ENCODE data around the gene RAET1L. TPM values are rescaled to one million over a fixed set of nuclear protein-coding genes. Genes with fewer than 3 reads are reported as not detected.

Gene RAET1L
- total and polyA plus RNA-seq, 2 of the 4 experiments (the other 2 are of a cell fraction) = not detected

DNA sequence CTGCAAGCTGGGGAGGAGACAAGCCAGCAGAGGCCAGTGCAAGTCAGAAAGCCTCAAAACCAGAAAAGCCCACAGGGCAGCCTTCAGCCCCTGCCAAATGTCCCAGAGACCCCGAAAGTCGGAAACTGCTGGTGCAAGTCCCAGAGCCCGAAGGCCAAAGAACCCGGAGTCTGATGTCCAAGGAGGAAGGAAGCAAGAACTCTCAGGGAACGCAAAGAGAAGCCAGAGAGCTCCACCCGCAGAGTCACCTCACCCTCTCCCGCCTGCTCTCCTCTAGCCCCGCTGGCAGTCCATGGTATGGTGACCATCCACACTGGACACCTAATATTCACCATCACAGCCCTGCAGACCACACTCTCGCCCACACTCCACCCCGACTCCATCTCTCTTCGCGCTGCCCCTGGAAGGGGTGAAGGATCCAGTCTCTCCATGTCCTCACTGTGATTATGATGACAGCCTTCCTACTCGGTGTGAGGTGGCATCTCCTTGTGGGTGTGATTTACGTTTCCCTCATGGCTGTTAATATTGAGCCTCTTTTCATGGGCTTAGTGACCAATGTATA, 33.0 kb upstream of the RAET1L start:
- no TSS peak for BruUV-seq (replicated peaks)
- Histone ChIP-seq H3K23ac (ENCODE audit: low read depth, low read length) (no peak overlapping the region), H3K4me1 (ENCODE audit: control insufficient read depth, insufficient read depth, low read length) (no peaks in the 10 kb centered on the region), H3K18ac (ENCODE audit: low read depth, low read length) (no peak overlapping the region), H3K4me3 (ENCODE audit: insufficient read depth, low read depth, low read length) (no peak overlapping the region), H2AK9ac (replicated peaks; ENCODE audit: low read depth, low read length, poor library complexity) (no peak overlapping the region), H3K9me3 (ENCODE audit: control insufficient read depth, insufficient read depth, low read length) (no peaks in the 10 kb centered on the region), H2AK5ac (ENCODE audit: low read depth, low read length) (no peak overlapping the region), H4K8ac (ENCODE audit: low read depth in 2 of 2, low read length in 2 of 2) (no peak overlapping the region), H4K91ac (ENCODE audit: insufficient read depth, low read depth, low read length) (no peak overlapping the region), H3K9ac (ENCODE audit: low read depth, low read length) (no peak overlapping the region), H3K14ac (replicated peaks; ENCODE audit: low read depth, low read length) (no peak overlapping the region), H3K36me3 (ENCODE audit: control insufficient read depth, insufficient read depth, low read length) (peaks cover 2% of the 10 kb centered on the region), H2BK5ac (ENCODE audit: low read depth, low read length, poor library complexity, severe bottlenecking) (no peak overlapping the region), H2BK120ac (ENCODE audit: low read depth, low read length) (no peak overlapping the region), H4K20me1 (ENCODE audit: insufficient read depth, low read length) (no peaks in the 10 kb centered on the region), H3K4ac (ENCODE audit: low read depth, low read length) (no peak overlapping the region), H3K27me3 (ENCODE audit: control insufficient read depth, insufficient read depth, low read length) (peaks cover 31% of the 10 kb centered on the region), H2BK15ac (ENCODE audit: low read depth, low read length) (no peak overlapping the region), H2AFZ (replicated peaks; ENCODE audit: low read length, poor library complexity) (no peak overlapping the region), H2BK20ac (ENCODE audit: low read depth, low read length) (no peak overlapping the region), H3K4me2 (ENCODE audit: low read depth, low read length) (no peak overlapping the region), H3K27ac (ENCODE audit: insufficient read depth, low read length) (no peak overlapping the region), H3K56ac (ENCODE audit: extremely low read depth, insufficient read depth, low read length) (no peak overlapping the region), H3K9me1 (ENCODE audit: insufficient read depth, low read length) (peaks cover 3% of the 10 kb centered on the region), H4K5ac (ENCODE audit: low read depth, low read length) (no peak overlapping the region), H3K79me1 (ENCODE audit: low read depth in 1 of 2, low read length in 2 of 2) (no peaks in the 10 kb centered on the region)
- in situ Hi-C loops (cut with MboI; ENCODE audit: low sequenced_read_pairs) (no loop called here), intact Hi-C loops (cut with micrococcal nuclease) (no loop called here), dilution Hi-C loops (cut with HindIII; ENCODE audit: low sequenced_read_pairs, unreplicated experiment) (no loop called here)
- ChIA-PET POLR2A (ENCODE audit: unreplicated experiment) (no interaction called here), CTCF (no interaction called here)
- ATAC-seq (ENCODE audit: low read depth) (no peak), DNase-seq (no peak)
- no peak for TF ChIP-seq CTCF (conservative IDR thresholded peaks at IDR 0.05; ENCODE audit: low read depth, low read length)
- no peak for TF ChIP-seq CHD1 (IDR thresholded peaks at IDR 0.05; ENCODE audit: low read depth, low read length)
- TF ChIP-seq NFE2L2 (IDR thresholded peaks at IDR 0.05; ENCODE audit: low read depth, low read length) = no peak
- no peak for TF ChIP-seq RCOR1 (IDR thresholded peaks at IDR 0.05; ENCODE audit: insufficient replicate concordance, low read length)
- no peak for TF ChIP-seq BHLHE40 (IDR thresholded peaks at IDR 0.05; ENCODE audit: low read depth, low read length)
- TF ChIP-seq RAD21 (IDR thresholded peaks at IDR 0.05; ENCODE audit: low read length) = no peak
- TF ChIP-seq RFX5 (IDR thresholded peaks at IDR 0.05; ENCODE audit: low read depth, low read length) = no peak
- no peak for TF ChIP-seq FOS (IDR thresholded peaks at IDR 0.05; ENCODE audit: low read depth, low read length)
- TF ChIP-seq CEBPB (IDR thresholded peaks at IDR 0.05; ENCODE audit: low read depth, low read length) = no peak
- TF ChIP-seq SMC3 (IDR thresholded peaks at IDR 0.05; ENCODE audit: low read depth, low read length) = no peak
- TF ChIP-seq, protein P1, sequence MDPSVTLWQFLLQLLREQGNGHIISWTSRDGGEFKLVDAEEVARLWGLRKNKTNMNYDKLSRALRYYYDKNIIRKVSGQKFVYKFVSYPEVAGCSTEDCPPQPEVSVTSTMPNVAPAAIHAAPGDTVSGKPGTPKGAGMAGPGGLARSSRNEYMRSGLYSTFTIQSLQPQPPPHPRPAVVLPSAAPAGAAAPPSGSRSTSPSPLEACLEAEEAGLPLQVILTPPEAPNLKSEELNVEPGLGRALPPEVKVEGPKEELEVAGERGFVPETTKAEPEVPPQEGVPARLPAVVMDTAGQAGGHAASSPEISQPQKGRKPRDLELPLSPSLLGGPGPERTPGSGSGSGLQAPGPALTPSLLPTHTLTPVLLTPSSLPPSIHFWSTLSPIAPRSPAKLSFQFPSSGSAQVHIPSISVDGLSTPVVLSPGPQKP (IDR thresholded peaks at IDR 0.05; ENCODE audit: borderline replicate concordance, low read depth, low read length) = no peak
- no peak for TF ChIP-seq MAZ (IDR thresholded peaks at IDR 0.05; ENCODE audit: borderline replicate concordance, low read depth, low read length)
- no peak for TF ChIP-seq POLR2A (IDR thresholded peaks at IDR 0.05; ENCODE audit: low read depth, low read length)
- TF ChIP-seq MAFK (IDR thresholded peaks at IDR 0.05; ENCODE audit: low read depth, low read length) = no peak
- no peak for TF ChIP-seq MXI1 (IDR thresholded peaks at IDR 0.05; ENCODE audit: borderline replicate concordance, low read depth, low read length)
- TF ChIP-seq USF2 (IDR thresholded peaks at IDR 0.05; ENCODE audit: low read depth, low read length) = no peak
- WGBS, 2 experiments (ENCODE audit: extremely low coverage in 2 of 2, insufficient read length in 1 of 2) = 93% methylated on average over 3 of the region's 14 CpGs; no CpG with 5 or more reads in 1 of the 2 experiments

Data from IMR-90 (cell line).